Dedifferentiated amniotic fluid mesenchymal stem cell (primary cell): ENCODE results near the gene SNX24.
"Not testable (repeated sequence)": the region's sequence is repeated elsewhere in the genome, so short reads cannot be mapped to it uniquely, and the experiment has no call there.

ENCODE experiments used
- DNase-seq: peaks from one replicate; pipeline ENCODE4 v3.0.0-alpha.2; 2016; ENCODE audit errors: extremely low spot score

The SNX24 gene

GRCh38 chr5:122965111-122965510 is 119.7 kb downstream of the SNX24 start:
- DNase-seq: no peak

- DNase-seq: no peak
Measured at GRCh38 chr5:122967085-122967484, 121.7 kb downstream of the SNX24 start.

GRCh38 chr5:122967625-122968024 is 122.2 kb downstream of the SNX24 start:
- DNase-seq: no peak

- DNase-seq: not testable (repeated sequence)
Measured at GRCh38 chr5:122968056-122968455, 122.6 kb downstream of the SNX24 start.

- DNase-seq: no peak
Measured at GRCh38 chr5:122971333-122971732, 125.9 kb downstream of the SNX24 start.

- DNase-seq: no peak
Measured at GRCh38 chr5:122972877-122973276, 127.5 kb downstream of the SNX24 start.

GRCh38 chr5:122973759-122974158 is 128.3 kb downstream of the SNX24 start:
- DNase-seq: not testable (repeated sequence)

- DNase-seq: not testable (repeated sequence)
Measured at GRCh38 chr5:122974251-122974650, 128.8 kb downstream of the SNX24 start.

- no peak for DNase-seq
Measured at GRCh38 chr5:122977319-122977718, 131.9 kb downstream of the SNX24 start.

GRCh38 chr5:122978068-122978467 is 132.7 kb downstream of the SNX24 start:
- DNase-seq: no peak

GRCh38 chr5:122978644-122979297 is 133.4 kb downstream of the SNX24 start:
- DNase-seq: no peak

GRCh38 chr5:122981846-122982245 is 136.4 kb downstream of the SNX24 start:
- DNase-seq: no peak

GRCh38 chr5:122982376-122982775 is 137.0 kb downstream of the SNX24 start:
- no peak for DNase-seq

- DNase-seq: no peak
Measured at GRCh38 chr5:122984425-122984824, 139.0 kb downstream of the SNX24 start.

- DNase-seq: no peak
Measured at GRCh38 chr5:122985006-122985700, 139.7 kb downstream of the SNX24 start.

GRCh38 chr5:122985954-122986721 is 140.7 kb downstream of the SNX24 start:
- no peak for DNase-seq

GRCh38 chr5:122996091-122996490 is 150.7 kb downstream of the SNX24 start:
- no peak for DNase-seq

GRCh38 chr5:122997294-122997693 is 151.9 kb downstream of the SNX24 start:
- no peak for DNase-seq

- no peak for DNase-seq
Measured at GRCh38 chr5:122999947-123000563, 154.6 kb downstream of the SNX24 start.

GRCh38 chr5:123000731-123001130 is 155.3 kb downstream of the SNX24 start:
- DNase-seq: no peak

- no peak for DNase-seq
Measured at GRCh38 chr5:123001808-123002207, 156.4 kb downstream of the SNX24 start.

GRCh38 chr5:123007182-123007581 is 161.8 kb downstream of the SNX24 start:
- no peak for DNase-seq
